Measurements from ENCODE around the gene COPS4.
A peak's percentile ranks its signal among the peaks of the same experiment; 100 is the strongest.

Gene COPS4

DNA sequence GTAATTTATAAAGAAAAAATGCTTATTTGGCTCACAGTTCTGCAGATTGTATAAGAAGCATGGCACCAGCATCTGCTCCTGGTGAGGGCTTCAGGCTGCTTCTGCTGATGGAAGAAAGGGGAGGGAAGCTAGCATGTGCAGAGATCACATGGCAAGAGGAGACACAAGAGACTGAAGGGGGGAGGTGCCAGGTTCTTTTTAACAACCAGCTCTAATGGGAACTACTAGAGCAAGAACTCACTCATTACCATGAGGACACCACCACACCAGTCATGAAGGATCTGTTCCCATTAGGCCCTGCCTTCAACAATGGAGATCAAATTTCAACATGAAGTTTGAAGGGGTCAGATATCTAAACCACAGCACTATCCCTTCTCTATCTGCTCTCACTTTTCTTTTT lies 9.4 kb upstream of the COPS4 start:
- Histone ChIP-seq H3K23ac (ENCODE audit: low read length) (no peak overlapping the region), H2BK5ac (ENCODE audit: low read depth, low read length, poor library complexity) (no peak overlapping the region), H3K79me2 (ENCODE audit: control insufficient read depth, insufficient read depth, low read length, poor library complexity) (no peaks in the 10 kb centered on the region), H2BK120ac (ENCODE audit: insufficient read depth, low read length, poor library complexity) (no peak overlapping the region), H3K27me3 (ENCODE audit: insufficient read depth, low read length) (no peaks in the 10 kb centered on the region), H3K18ac (ENCODE audit: low read length) (no peak overlapping the region), H4K12ac (ENCODE audit: low read depth, low read length) (no peak overlapping the region), H3K9me3 (ENCODE audit: insufficient read depth, low read depth, low read length) (no peaks in the 10 kb centered on the region), H3K9ac (ENCODE audit: low read length) (no peak overlapping the region), H2BK12ac (ENCODE audit: low read length) (no peak overlapping the region), H4K91ac (ENCODE audit: low read depth, low read length) (no peak overlapping the region), H3K4me3 (ENCODE audit: low read depth, low read length) (no peak overlapping the region), H4K8ac (ENCODE audit: low read depth, low read length) (no peak overlapping the region), H3K4me2 (ENCODE audit: low read length) (no peak overlapping the region), H3K14ac (ENCODE audit: low read length) (no peak overlapping the region), H3K79me1 (ENCODE audit: low read length) (no peaks in the 10 kb centered on the region), H3K4me1 (ENCODE audit: control insufficient read depth in 1 of 2, insufficient read depth in 2 of 2, low read length in 2 of 2) (no peaks in the 10 kb centered on the region), H2AK5ac (ENCODE audit: low read length) (no peak overlapping the region), H3K27ac (ENCODE audit: low read depth, low read length) (no peak overlapping the region), H3K4ac (ENCODE audit: low read depth, low read length) (no peak overlapping the region), H2AFZ (ENCODE audit: insufficient read depth, low read length, poor library complexity) (no peak overlapping the region), H3K36me3 (ENCODE audit: control insufficient read depth in 1 of 2, insufficient read depth in 2 of 2, low read length in 2 of 2) (no peaks in the 10 kb centered on the region)
- DNase-seq = no peak

DNA sequence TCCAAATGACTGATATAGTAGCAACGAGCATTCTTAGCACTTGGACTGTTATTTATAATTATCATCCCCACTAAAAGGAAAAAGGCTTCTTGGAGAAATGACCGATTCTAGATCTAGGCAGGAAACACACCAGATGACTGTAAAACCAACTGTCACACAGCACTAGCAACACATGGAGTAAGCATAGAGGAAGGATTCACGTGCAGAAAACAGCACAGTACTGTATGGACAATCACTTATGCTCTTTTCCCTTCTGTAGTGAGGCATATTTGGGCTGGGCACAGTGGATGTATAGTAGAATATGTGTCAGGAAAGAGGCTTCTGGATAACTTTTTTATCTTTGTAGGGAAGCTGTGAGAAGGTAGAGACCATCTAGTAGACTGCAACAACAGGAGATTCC lies 6.0 kb upstream of the COPS4 start:
- Histone ChIP-seq H3K36me3 (ENCODE audit: control insufficient read depth in 1 of 2, insufficient read depth in 2 of 2, low read length in 2 of 2) (no peaks in the 10 kb centered on the region), H2AFZ (ENCODE audit: insufficient read depth, low read length, poor library complexity) (no peak overlapping the region), H3K4me2 (ENCODE audit: low read length) (no peak overlapping the region), H4K8ac (ENCODE audit: low read depth, low read length) (no peak overlapping the region), H3K4ac (ENCODE audit: low read depth, low read length) (no peak overlapping the region), H3K79me1 (ENCODE audit: low read length) (no peaks in the 10 kb centered on the region), H2BK12ac (ENCODE audit: low read length) (no peak overlapping the region), H2BK120ac (ENCODE audit: insufficient read depth, low read length, poor library complexity) (no peak overlapping the region), H3K9ac (ENCODE audit: low read length) (no peak overlapping the region), H4K91ac (ENCODE audit: low read depth, low read length) (no peak overlapping the region), H3K14ac (ENCODE audit: low read length) (no peak overlapping the region), H3K9me3 (ENCODE audit: insufficient read depth, low read depth, low read length) (no peaks in the 10 kb centered on the region), H3K27ac (ENCODE audit: low read depth, low read length) (no peak overlapping the region), H3K4me3 (ENCODE audit: low read depth, low read length) (no peak overlapping the region), H4K12ac (ENCODE audit: low read depth, low read length) (no peak overlapping the region), H3K27me3 (ENCODE audit: insufficient read depth, low read length) (no peaks in the 10 kb centered on the region), H3K18ac (ENCODE audit: low read length) (no peak overlapping the region), H2BK5ac (ENCODE audit: low read depth, low read length, poor library complexity) (no peak overlapping the region), H2AK5ac (ENCODE audit: low read length) (no peak overlapping the region), H3K4me1 (ENCODE audit: control insufficient read depth in 1 of 2, insufficient read depth in 2 of 2, low read length in 2 of 2) (no peaks in the 10 kb centered on the region), H3K23ac (ENCODE audit: low read length) (no peak overlapping the region), H3K79me2 (ENCODE audit: control insufficient read depth, insufficient read depth, low read length, poor library complexity) (no peaks in the 10 kb centered on the region)
- DNase-seq = no peak
- no CpG with 5 or more reads among the region's 3 CpGs for WGBS (ENCODE audit: extremely low coverage, insufficient coverage, insufficient read length)

DNA sequence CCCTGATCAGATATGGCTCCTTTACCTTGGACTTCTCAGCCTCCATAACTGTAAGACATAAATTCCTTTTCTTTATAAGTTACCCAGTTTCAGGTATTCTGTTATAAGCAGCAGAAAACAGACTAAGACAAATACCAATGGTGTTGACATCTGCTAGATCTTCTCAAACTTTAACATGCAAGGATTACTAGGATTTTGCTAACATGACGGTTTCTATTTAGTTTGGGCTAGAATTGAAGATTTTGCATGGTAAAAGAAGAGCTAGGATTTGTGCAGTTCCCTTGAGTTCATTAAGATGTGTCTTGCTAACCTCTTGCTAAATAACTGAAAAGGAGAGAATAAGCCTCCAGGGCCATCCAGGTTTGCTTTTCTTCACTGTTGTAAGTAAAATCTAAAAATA lies 5.3 kb upstream of the COPS4 start:
- no peak overlapping the region for H2AK5ac ChIP-seq (ENCODE audit: low read length)
- H4K12ac ChIP-seq (ENCODE audit: low read depth, low read length) = no peak overlapping the region
- H2BK120ac ChIP-seq (ENCODE audit: insufficient read depth, low read length, poor library complexity) = no peak overlapping the region
- no peak overlapping the region for H3K4me3 ChIP-seq (ENCODE audit: low read depth, low read length)
- no peak overlapping the region for H2BK12ac ChIP-seq (ENCODE audit: low read length)
- H3K14ac ChIP-seq (ENCODE audit: low read length) = no peak overlapping the region
- H3K4me1 ChIP-seq (ENCODE audit: control insufficient read depth in 1 of 2, insufficient read depth in 2 of 2, low read length in 2 of 2) = no peaks in the 10 kb centered on the region
- H3K79me2 ChIP-seq (ENCODE audit: control insufficient read depth, insufficient read depth, low read length, poor library complexity) = no peaks in the 10 kb centered on the region
- H3K27ac ChIP-seq (ENCODE audit: low read depth, low read length) = no peak overlapping the region
- DNase-seq = no peak
- no peak overlapping the region for H4K8ac ChIP-seq (ENCODE audit: low read depth, low read length)
- no peak overlapping the region for H3K4me2 ChIP-seq (ENCODE audit: low read length)
- no peak overlapping the region for H3K23ac ChIP-seq (ENCODE audit: low read length)
- H4K91ac ChIP-seq (ENCODE audit: low read depth, low read length) = no peak overlapping the region
- no peak overlapping the region for H2AFZ ChIP-seq (ENCODE audit: insufficient read depth, low read length, poor library complexity)
- peaks cover 3% of the 10 kb centered on the region for H3K79me1 ChIP-seq (ENCODE audit: low read length)
- H3K9me3 ChIP-seq (ENCODE audit: insufficient read depth, low read depth, low read length) = no peaks in the 10 kb centered on the region
- H3K9ac ChIP-seq (ENCODE audit: low read length) = no peak overlapping the region
- H3K4ac ChIP-seq (ENCODE audit: low read depth, low read length) = no peak overlapping the region
- no peaks in the 10 kb centered on the region for H3K36me3 ChIP-seq (ENCODE audit: control insufficient read depth in 1 of 2, insufficient read depth in 2 of 2, low read length in 2 of 2)
- no peaks in the 10 kb centered on the region for H3K27me3 ChIP-seq (ENCODE audit: insufficient read depth, low read length)
- no peak overlapping the region for H2BK5ac ChIP-seq (ENCODE audit: low read depth, low read length, poor library complexity)
- no CpG with 5 or more reads among the region's 1 CpG for WGBS (ENCODE audit: extremely low coverage, insufficient coverage, insufficient read length)
- H3K18ac ChIP-seq (ENCODE audit: low read length) = no peak overlapping the region

DNA sequence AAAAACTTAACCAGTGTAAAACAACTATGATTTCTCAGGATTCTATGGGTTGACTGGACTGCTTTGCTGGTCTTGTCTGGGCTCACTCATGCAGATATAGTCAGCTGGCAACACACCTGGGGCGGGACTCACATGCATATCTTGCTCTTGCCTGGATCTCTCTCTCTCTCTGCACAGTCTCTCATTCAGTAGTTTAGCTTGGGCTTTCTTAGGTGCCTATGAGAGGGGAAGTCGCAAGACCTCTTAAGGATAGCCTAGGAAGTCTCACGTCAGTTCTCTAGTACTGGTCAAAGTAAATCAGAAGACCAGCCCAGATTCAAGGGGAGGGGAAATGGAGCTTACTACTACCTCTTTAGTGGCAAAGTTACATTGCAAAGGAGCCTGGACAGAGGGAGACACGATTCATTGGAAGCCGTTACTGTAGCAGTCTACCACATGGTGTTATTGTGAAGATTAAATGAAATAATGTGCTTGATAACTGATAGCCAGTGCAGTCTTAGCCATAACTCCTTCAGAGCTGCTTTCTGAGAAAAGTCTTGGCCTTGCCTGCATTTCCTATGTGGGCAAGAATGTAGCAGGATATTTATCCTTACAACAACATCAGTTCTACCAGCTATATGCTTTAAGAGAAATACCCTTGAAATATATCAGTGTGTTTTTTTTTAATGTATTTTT lies 2.1 kb downstream of the COPS4 start:
- Histone ChIP-seq H3K18ac (ENCODE audit: low read length) (no peak overlapping the region), H3K9me3 (ENCODE audit: insufficient read depth, low read depth, low read length) (no peaks in the 10 kb centered on the region), H3K4ac (ENCODE audit: low read depth, low read length) (no peak overlapping the region), H3K27ac (ENCODE audit: low read depth, low read length) (no peak overlapping the region), H3K4me3 (ENCODE audit: low read depth, low read length) (no peak overlapping the region), H2AFZ (ENCODE audit: insufficient read depth, low read length, poor library complexity) (no peak overlapping the region), H3K27me3 (ENCODE audit: insufficient read depth, low read length) (no peaks in the 10 kb centered on the region), H4K8ac (ENCODE audit: low read depth, low read length) (no peak overlapping the region), H3K79me1 (ENCODE audit: low read length) (peaks cover 7% of the 10 kb centered on the region), H3K4me2 (ENCODE audit: low read length) (no peak overlapping the region), H3K14ac (ENCODE audit: low read length) (no peak overlapping the region), H2BK5ac (ENCODE audit: low read depth, low read length, poor library complexity) (no peak overlapping the region), H2AK5ac (ENCODE audit: low read length) (no peak overlapping the region), H4K91ac (ENCODE audit: low read depth, low read length) (no peak overlapping the region), H3K9ac (ENCODE audit: low read length) (peak overlapping the region; percentile 27), H3K79me2 (ENCODE audit: control insufficient read depth, insufficient read depth, low read length, poor library complexity) (peaks cover 6% of the 10 kb centered on the region), H3K4me1 (ENCODE audit: control insufficient read depth in 1 of 2, insufficient read depth in 2 of 2, low read length in 2 of 2) (peaks cover 2 to 4% of the 10 kb centered on the region in 2 experiments), H2BK12ac (ENCODE audit: low read length) (no peak overlapping the region), H4K12ac (ENCODE audit: low read depth, low read length) (no peak overlapping the region), H3K36me3 (ENCODE audit: control insufficient read depth in 1 of 2, insufficient read depth in 2 of 2, low read length in 2 of 2) (peaks cover 0 to 2% of the 10 kb centered on the region in 2 experiments), H2BK120ac (ENCODE audit: insufficient read depth, low read length, poor library complexity) (no peak overlapping the region), H3K23ac (ENCODE audit: low read length) (no peak overlapping the region)
- no peak for DNase-seq
- no CpG with 5 or more reads among the region's 5 CpGs for WGBS (ENCODE audit: extremely low coverage, insufficient coverage, insufficient read length)
